ENCODE measurements around the gene THSD7B.

THSD7B gene

GRCh38 chr2:137706786-137707613 lies 941.7 kb downstream of the THSD7B start:
- no peak for DNase-seq (ENCODE audit: low read depth)

GRCh38 chr2:137708311-137708710 lies 943.0 kb downstream of the THSD7B start:
- DNase-seq (ENCODE audit: low read depth), result no peak

- no peak for DNase-seq (ENCODE audit: low read depth)
These were observed 950.4 kb downstream of the THSD7B start for GRCh38 chr2:137715731-137716191.

- no peak for DNase-seq (ENCODE audit: low read depth)
These were observed 953.4 kb downstream of the THSD7B start for GRCh38 chr2:137718786-137719185.

- DNase-seq (ENCODE audit: low read depth), result no peak
These were observed 956.4 kb downstream of the THSD7B start for GRCh38 chr2:137721733-137722132.

- DNase-seq (ENCODE audit: low read depth), result no peak
These were observed 959.6 kb downstream of the THSD7B start for GRCh38 chr2:137724912-137725311.

Data from stimulated activated CD8-positive, alpha-beta memory T cell treated with anti-CD3 and anti-CD28 coated beads, Interleukin-7, amount 100 ng/mL, for 24 hours (primary cell).